H9 (cell line): Measurements from ENCODE around the gene TCF20. TPM values are rescaled to one million over a fixed set of nuclear protein-coding genes. Genes with fewer than 3 reads are reported as not detected.

ENCODE experiments used
- DNase-seq: peaks from one replicate; pipeline ENCODE4 v3.0.0-alpha.2; 2017
- H2AFZ ChIP-seq: one replicate; pipeline ENCODE4 v1.6.1; 2013; ENCODE audit warnings: mild to moderate bottlenecking, low read length, control low read depth, moderate library complexity
- H2AK5ac ChIP-seq: 2 replicates; pipeline ENCODE4 v1.6.1; 2013; ENCODE audit warnings: low read length, control low read depth, mixed read lengths; ENCODE audit not compliant: insufficient read length
- H2BK120ac ChIP-seq: one replicate; pipeline ENCODE4 v1.6.1; 2013; ENCODE audit warnings: low read depth, mild to moderate bottlenecking, low read length, control low read depth, inconsistent platforms; ENCODE audit not compliant: poor library complexity, severe bottlenecking
- H2BK12ac ChIP-seq: 2 replicates; pipeline ENCODE4 v1.6.1; 2013; ENCODE audit warnings: low read length, control low read depth, mixed read lengths, low read depth; ENCODE audit not compliant: insufficient read length
- H2BK15ac ChIP-seq: 2 replicates; pipeline ENCODE4 v1.6.1; 2013; ENCODE audit warnings: low read depth, low read length, control low read depth
- H2BK20ac ChIP-seq: one replicate; pipeline ENCODE4 v1.6.1; 2013; ENCODE audit warnings: low read depth, mild to moderate bottlenecking, low read length, control low read depth, inconsistent platforms; ENCODE audit not compliant: poor library complexity, severe bottlenecking
- H2BK5ac ChIP-seq: 2 replicates; pipeline ENCODE4 v1.6.1; 2013; ENCODE audit warnings: low read length, control low read depth, mixed read lengths; ENCODE audit not compliant: insufficient read length
- H3K14ac ChIP-seq: 2 replicates; pipeline ENCODE4 v1.6.1; 2013; ENCODE audit warnings: low read length, control low read depth; ENCODE audit not compliant: insufficient read depth
- H3K18ac ChIP-seq: 2 replicates; pipeline ENCODE4 v1.6.1; 2013; ENCODE audit warnings: low read depth, mild to moderate bottlenecking, mixed read lengths, low read length, control low read depth; ENCODE audit not compliant: insufficient read length
- H3K23ac ChIP-seq: 2 replicates; pipeline ENCODE4 v1.6.1; 2013; ENCODE audit warnings: low read length, control low read depth, mixed read lengths, low read depth; ENCODE audit not compliant: insufficient read length
- H3K23me2 ChIP-seq: 2 replicates; pipeline ENCODE4 v1.6.1; 2013; ENCODE audit warnings: low read depth, mild to moderate bottlenecking, mixed read lengths, low read length, control low read depth; ENCODE audit not compliant: insufficient read length, poor library complexity, severe bottlenecking
- H3K27ac ChIP-seq: 2 replicates; pipeline ENCODE4 v1.5.1; 2013; ENCODE audit warnings: low read length, control low read depth, mixed read lengths, low read depth; ENCODE audit not compliant: insufficient read length
- H3K27me3 ChIP-seq: 2 replicates; pipeline ENCODE4 v1.6.1; 2013; ENCODE audit warnings: low read length, control low read depth, inconsistent platforms; ENCODE audit not compliant: insufficient read depth
- H3K4ac ChIP-seq: 2 replicates; pipeline ENCODE4 v1.6.1; 2013; ENCODE audit warnings: low read depth, mild to moderate bottlenecking, control low read depth, inconsistent platforms, low read length, moderate library complexity
- H3K4me1 ChIP-seq: 2 replicates; pipeline ENCODE4 v1.6.1; 2013; ENCODE audit warnings: low read length, control low read depth, inconsistent platforms; ENCODE audit not compliant: insufficient read depth
- H3K4me2 ChIP-seq: 2 replicates; pipeline ENCODE4 v1.6.1; 2013; ENCODE audit warnings: low read length, control low read depth, mixed read lengths; ENCODE audit not compliant: insufficient read length, insufficient read depth
- H3K56ac ChIP-seq: 2 replicates; pipeline ENCODE4 v1.6.1; 2013; ENCODE audit warnings: low read depth, mild to moderate bottlenecking, mixed read lengths, low read length, control low read depth; ENCODE audit not compliant: insufficient read length
- H3K79me1 ChIP-seq: 2 replicates; pipeline ENCODE4 v1.6.1; 2013; ENCODE audit warnings: low read depth, mild to moderate bottlenecking, moderate library complexity, low read length, control low read depth, inconsistent platforms; ENCODE audit not compliant: insufficient read depth, poor library complexity, severe bottlenecking
- H3K79me2 ChIP-seq: 2 replicates; pipeline ENCODE4 v1.6.1; 2013; ENCODE audit warnings: low read length, control low read depth, inconsistent platforms; ENCODE audit not compliant: insufficient read depth
- H3K9ac ChIP-seq: 2 replicates; pipeline ENCODE4 v1.6.1; 2013; ENCODE audit warnings: low read length, control low read depth, mixed read lengths; ENCODE audit not compliant: insufficient read length; ENCODE audit errors: extremely low read depth
- H3K9me3 ChIP-seq: one replicate; pipeline ENCODE4 v1.6.1; 2013; ENCODE audit warnings: low read depth, low read length, inconsistent platforms; ENCODE audit not compliant: control insufficient read depth
- H3T11ph ChIP-seq: one replicate; pipeline ENCODE4 v1.6.1; 2013; ENCODE audit warnings: mild to moderate bottlenecking, low read length, control low read depth, inconsistent platforms
- H4K20me1 ChIP-seq: one replicate; pipeline ENCODE4 v1.6.1; 2013; ENCODE audit not compliant: control insufficient read depth, insufficient read length, insufficient read depth
- H4K5ac ChIP-seq: 2 replicates; pipeline ENCODE4 v1.6.1; 2013; ENCODE audit warnings: low read depth, mild to moderate bottlenecking, mixed read lengths, low read length, control low read depth; ENCODE audit not compliant: insufficient read length
- H4K8ac ChIP-seq: replicated peaks from 2 replicates; pipeline ENCODE4 v1.6.1; 2013; ENCODE audit warnings: low read length, control low read depth, mixed read lengths, low read depth; ENCODE audit not compliant: insufficient read length
- H4K91ac ChIP-seq: 2 replicates; pipeline ENCODE4 v1.6.1; 2013; ENCODE audit warnings: low read depth, mild to moderate bottlenecking, moderate library complexity, mixed read lengths, low read length, control low read depth; ENCODE audit not compliant: insufficient read length
- H3K27ac Mint-ChIP-seq, 3 experiments: 2 replicates in 2 of 3; 3 replicates in 1 of 3; pipeline ENCODE4 v1.8.0; 2020 to 2021; ENCODE audit warnings: mixed read lengths in 3 of 3, mild to moderate bottlenecking in 1 of 3, moderate library complexity in 1 of 3
- H3K27me3 Mint-ChIP-seq: 2 replicates; pipeline ENCODE4 v1.8.0; 2021; ENCODE audit warnings: low read depth, mild to moderate bottlenecking, moderate library complexity, mixed read lengths
- H3K36me3 Mint-ChIP-seq, 3 experiments: 2 replicates in 2 of 3; 3 replicates in 1 of 3; pipeline ENCODE4 v1.8.0; 2020 to 2021; ENCODE audit warnings: low read depth in 3 of 3, mixed read lengths in 3 of 3; ENCODE audit not compliant: insufficient read depth in 1 of 3
- H3K4me1 Mint-ChIP-seq, 2 experiments: 2 replicates each; pipeline ENCODE4 v1.8.0; 2020; ENCODE audit warnings: mixed read lengths in 2 of 2
- H3K4me3 Mint-ChIP-seq, 2 experiments: 2 replicates in 1 of 2; 3 replicates in 1 of 2; pipeline ENCODE4 v1.8.0; 2020 to 2021; ENCODE audit warnings: mild to moderate bottlenecking in 2 of 2, mixed read lengths in 2 of 2, moderate library complexity in 1 of 2
- H3K9me3 Mint-ChIP-seq, 2 experiments: 2 replicates in 1 of 2; 3 replicates in 1 of 2; pipeline ENCODE4 v1.8.0; 2020; ENCODE audit warnings: mild to moderate bottlenecking in 2 of 2, mixed read lengths in 2 of 2, moderate library complexity in 1 of 2
- CTCF ChIP-seq: fragments of 200-600 bp; sonication (generic); conservative IDR thresholded peaks from 3 replicates; pipeline ENCODE4 v1.8.0; 2021; ENCODE audit warnings: antibody characterized with exemption, mild to moderate bottlenecking
- WGBS: extraction: QIAGEN DNeasy Blood & Tissue Kit; methylation state at CpG from one replicate; pipeline ENCODE4 v1.1.7; 2013; ENCODE audit warnings: missing lambda C conversion rate, low lambda C conversion rate, mixed read lengths; ENCODE audit not compliant: insufficient read length; ENCODE audit errors: extremely low coverage; 5-methylcytosine and 5-hydroxymethylcytosine counted together
- total RNA-seq: library from RNA; stranded (reverse); gene quantifications from 2 replicates; pipeline ENCODE4 v1.2.1, GENCODE V29; 2021

Gene TCF20
- total RNA-seq, 1 experiment from 2014 or later = 75.6 TPM

GRCh38 chr22:42289671-42290541 lies 19.5 kb upstream of the TCF20 start:
- TF ChIP-seq CTCF = no peak
- DNase-seq = no peak
- Histone ChIP-seq H2BK20ac (no peak overlapping the region), H3K18ac (no peak overlapping the region), H4K5ac (no peak overlapping the region), H3K4me1 (peaks cover 6% of the 10 kb centered on the region; the same call in 1 of the 2 replicates), H4K20me1 (no peaks in the 10 kb centered on the region), H2AK5ac (no peak overlapping the region), H4K8ac (no peak overlapping the region), H2AFZ (no peak overlapping the region), H3K4me2 (no peak overlapping the region), H2BK5ac (no peak overlapping the region), H3K27me3 (peaks cover 4% of the 10 kb centered on the region; the same call in 1 of the 2 replicates), H3T11ph (no peak overlapping the region), H2BK12ac (no peak overlapping the region), H3K23me2 (no peaks in the 10 kb centered on the region), H3K23ac (no peak overlapping the region), H3K79me2 (no peaks in the 10 kb centered on the region), H4K91ac (no peak overlapping the region), H2BK120ac (no peak overlapping the region), H3K4ac (no peak overlapping the region), H3K9me3 (no peaks in the 10 kb centered on the region), H3K56ac (no peak overlapping the region), H2BK15ac (no peak overlapping the region), H3K14ac (no peak overlapping the region), H3K9ac (no peak overlapping the region), H3K27ac (no peak overlapping the region), H3K79me1 (no peaks in the 10 kb centered on the region)
- H3K36me3 Mint-ChIP-seq = no peaks in the 10 kb centered on the region
- H3K27me3 Mint-ChIP-seq = peaks cover 40% of the 10 kb centered on the region
- no peak overlapping the region for H3K4me3 Mint-ChIP-seq
- H3K4me1 Mint-ChIP-seq = peaks cover 29 to 47% of the 10 kb centered on the region in 2 experiments
- H3K9me3 Mint-ChIP-seq = no peaks in the 10 kb centered on the region
- whole genome bisulfite sequencing = no CpG with 5 or more reads among the region's 36 CpGs
- H3K27ac Mint-ChIP-seq = no peak overlapping the region; a peak in 1 of 7 replicates
